HG02870 (cell line): ENCODE results near the gene NBEAL2.

Source experiments
- ATAC-seq: cut with Tn5 transposase; IDR thresholded peaks from one replicate; pipeline ENCODE4 v1.9.1; 2021; ENCODE audit warnings: mild to moderate bottlenecking, moderate library complexity; ENCODE audit not compliant: unreplicated experiment

NBEAL2 gene

GRCh38 chr3:46984591-46985459, 5.4 kb downstream of the NBEAL2 start:
- no peak for ATAC-seq

GRCh38 chr3:46985588-46985987, 6.1 kb downstream of the NBEAL2 start:
- no peak for ATAC-seq

- ATAC-seq, result no peak
These were observed 6.7 kb downstream of the NBEAL2 start for GRCh38 chr3:46986055-46986730.

GRCh38 chr3:46986782-46987310, 7.4 kb downstream of the NBEAL2 start:
- ATAC-seq, result no peak

DNA sequence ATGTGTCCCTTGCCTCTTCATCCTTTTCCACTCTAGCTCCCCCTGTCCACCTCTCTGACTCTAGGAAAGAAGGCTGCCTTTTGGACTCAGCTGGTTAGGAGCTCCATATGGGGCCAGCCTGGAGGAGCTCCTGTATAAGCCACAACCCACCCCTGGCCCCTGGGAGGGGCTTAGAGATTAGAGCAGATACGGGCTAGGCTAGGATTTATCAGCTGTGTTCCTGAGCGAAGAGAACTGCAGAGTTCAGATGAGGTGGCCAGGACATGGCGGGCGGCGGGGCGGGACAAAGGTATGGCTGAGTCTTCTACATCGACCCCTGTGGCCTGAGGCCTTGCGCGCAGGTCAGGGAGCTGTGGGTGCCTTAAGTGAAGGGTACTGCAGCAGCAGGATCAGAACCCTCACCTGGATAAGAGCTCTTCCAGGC, 7.9 kb downstream of the NBEAL2 start:
- no peak for ATAC-seq

DNA sequence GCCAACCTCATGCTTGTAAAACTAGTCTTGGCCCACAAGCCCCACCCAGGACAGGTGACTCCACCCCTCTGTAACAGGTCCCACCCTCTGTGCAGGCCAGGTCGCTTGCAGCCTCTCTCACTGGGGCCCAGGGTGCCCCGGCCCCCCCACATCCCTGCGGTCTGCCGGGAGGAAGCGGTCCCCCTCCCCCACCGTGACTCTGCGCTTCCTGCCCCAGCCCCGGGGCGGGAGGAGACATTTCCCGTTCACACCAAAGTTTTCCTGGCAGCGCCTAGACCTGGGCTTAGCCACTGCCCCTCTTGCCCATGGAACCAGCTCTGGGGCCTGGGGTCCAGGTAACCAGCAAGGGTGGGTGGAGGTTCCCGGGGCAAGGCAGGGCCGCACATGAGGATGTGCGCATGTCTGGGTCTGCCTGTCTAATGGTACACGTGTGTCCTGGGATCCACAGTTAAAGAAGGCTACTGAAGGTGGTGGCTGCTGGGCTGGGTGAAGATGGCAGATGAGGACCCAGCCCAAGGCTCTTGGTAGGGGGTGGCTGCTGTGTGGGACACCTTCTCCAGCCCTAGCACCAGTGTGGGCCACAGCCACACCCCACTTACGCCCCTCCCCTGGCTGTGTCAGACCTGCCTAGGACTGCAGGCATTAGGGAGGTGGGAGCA, 8.4 kb downstream of the NBEAL2 start:
- peak; percentile 57 for ATAC-seq

DNA sequence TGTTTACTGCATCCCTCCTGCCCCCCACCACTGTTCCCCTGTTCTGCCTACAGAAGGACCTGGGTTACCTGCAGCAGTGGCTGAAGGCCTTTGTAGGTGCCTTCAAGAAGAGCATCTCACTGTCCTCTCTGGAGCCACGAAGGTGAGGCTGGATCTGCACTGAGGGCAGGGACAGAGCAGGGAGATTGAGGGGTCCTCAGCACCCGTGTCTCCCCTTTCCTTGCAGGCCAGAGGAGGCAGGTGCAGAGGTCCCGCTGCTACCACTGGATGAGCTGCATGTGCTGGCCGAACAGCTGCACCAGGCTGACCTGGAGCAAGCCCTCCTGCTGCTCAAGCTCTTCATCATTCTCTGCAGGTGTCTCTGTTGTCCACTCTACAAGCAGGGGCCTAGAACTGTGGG, 9.2 kb downstream of the NBEAL2 start:
- no peak for ATAC-seq

- ATAC-seq, result no peak
These were observed 9.8 kb downstream of the NBEAL2 start for GRCh38 chr3:46989146-46989810.

DNA sequence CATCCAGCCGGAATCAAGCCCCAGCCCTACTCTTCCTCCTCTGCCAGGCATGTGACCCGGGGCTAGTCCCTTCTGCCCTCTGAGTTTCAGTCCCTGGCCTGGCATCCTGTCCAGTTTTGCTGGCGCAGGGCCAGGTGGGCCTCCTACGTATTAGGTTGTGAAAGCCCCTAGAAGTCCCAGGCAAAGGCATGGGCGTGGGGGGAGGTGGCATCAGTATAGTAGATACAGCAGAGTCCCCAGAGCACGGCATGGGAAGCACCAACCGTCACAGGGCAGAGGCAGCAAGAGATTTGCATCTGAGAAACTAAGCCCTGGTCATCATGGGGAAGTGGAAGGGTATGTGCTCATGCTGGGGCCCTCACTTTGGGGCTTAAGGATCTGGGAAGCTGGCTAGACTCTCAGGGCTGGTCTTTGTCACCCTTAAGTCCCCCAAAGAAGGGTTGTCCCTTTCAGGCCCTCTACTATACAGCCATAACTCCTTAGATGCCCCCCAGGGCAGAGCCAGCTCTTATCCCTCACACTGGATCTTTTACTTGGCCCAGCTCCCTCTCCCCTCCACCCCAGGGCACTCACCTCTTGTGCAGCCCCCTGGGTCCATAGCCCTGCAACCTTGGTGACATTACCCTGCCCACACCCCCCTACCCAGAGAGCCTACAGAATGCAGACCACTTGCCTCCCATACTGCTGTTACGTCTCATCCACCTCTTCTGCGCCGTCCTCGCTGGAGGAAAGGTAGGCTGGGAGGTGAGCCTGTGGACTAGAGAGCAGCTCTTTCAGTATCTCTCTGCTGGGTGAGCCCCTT, 11.3 kb downstream of the NBEAL2 start:
- no peak for ATAC-seq

DNA sequence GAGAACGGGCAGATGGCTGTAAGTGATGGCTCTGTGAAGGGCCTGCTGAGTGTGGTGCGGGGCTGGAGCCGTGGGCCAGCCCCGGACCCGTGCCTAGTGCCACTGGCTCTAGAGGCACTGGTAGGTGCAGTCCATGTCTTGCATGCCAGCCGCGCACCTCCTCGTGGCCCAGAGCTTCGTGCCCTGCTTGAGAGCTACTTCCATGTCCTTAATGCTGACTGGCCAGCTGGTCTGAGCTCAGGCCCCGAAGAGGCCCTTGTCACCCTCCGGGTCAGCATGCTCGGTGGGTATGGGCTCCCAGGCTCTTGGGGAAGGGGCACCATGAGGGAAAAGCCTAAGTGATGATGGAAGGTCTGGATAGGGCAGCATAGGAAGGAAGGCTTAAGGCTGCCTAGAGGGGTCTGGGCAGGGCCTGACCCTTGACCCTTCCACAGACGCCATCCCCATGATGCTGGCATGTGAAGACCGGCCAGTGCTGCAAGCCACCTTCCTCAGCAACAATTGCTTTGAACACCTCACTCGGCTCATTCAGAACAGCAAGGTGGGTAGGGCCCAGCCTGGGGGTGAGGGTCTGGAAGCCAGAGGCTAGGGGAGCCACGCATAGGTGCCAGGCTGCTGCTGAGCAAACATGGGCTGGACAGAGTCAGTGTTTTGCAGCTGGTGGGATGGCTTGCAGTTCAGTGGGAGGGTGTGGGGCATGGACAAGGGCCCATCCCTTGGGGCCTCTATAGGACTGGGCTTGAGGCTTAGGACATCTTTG, 12.1 kb downstream of the NBEAL2 start:
- ATAC-seq, result no peak

DNA sequence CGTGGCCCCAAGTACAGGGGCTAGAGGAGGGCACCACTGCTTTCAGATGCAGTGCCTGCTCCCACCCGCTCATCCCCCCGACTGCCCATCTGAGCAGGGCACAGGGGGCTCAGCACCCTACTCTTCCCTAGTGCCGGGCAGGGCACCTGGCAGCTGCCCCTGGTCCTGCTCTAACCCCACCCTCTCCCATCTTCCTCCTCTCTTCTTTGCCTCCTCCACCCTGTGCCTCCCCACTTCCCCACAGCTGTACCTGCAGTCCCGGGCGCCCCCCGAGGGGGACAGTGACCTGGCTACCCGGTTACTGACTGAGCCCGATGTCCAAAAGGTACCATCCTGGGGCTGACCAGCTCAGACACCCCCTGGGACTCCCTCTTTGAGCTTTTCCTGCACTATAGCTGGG, 12.8 kb downstream of the NBEAL2 start:
- no peak for ATAC-seq

DNA sequence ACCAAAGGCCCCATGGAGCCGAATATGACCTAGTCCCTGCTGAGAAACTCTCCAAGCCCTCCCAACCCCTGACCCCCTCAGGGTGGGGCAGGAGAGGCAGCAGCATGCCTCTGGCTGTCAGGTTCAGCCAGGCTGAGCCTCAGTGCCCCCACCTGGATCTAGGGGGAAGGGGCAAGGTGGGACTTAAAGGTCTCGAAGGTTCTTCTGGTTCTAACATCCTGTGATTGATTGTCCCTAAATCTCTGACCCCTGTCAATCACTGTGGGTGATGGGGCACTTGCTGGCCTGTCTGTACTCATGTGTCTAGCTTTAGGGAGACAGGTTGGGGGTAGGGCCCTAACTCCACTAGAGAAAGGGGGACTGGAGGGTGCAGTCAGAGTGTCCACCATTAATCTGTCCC, 13.8 kb downstream of the NBEAL2 start:
- ATAC-seq, result no peak

- ATAC-seq, result no peak
These were observed 14.5 kb downstream of the NBEAL2 start for GRCh38 chr3:46993986-46994385.

DNA sequence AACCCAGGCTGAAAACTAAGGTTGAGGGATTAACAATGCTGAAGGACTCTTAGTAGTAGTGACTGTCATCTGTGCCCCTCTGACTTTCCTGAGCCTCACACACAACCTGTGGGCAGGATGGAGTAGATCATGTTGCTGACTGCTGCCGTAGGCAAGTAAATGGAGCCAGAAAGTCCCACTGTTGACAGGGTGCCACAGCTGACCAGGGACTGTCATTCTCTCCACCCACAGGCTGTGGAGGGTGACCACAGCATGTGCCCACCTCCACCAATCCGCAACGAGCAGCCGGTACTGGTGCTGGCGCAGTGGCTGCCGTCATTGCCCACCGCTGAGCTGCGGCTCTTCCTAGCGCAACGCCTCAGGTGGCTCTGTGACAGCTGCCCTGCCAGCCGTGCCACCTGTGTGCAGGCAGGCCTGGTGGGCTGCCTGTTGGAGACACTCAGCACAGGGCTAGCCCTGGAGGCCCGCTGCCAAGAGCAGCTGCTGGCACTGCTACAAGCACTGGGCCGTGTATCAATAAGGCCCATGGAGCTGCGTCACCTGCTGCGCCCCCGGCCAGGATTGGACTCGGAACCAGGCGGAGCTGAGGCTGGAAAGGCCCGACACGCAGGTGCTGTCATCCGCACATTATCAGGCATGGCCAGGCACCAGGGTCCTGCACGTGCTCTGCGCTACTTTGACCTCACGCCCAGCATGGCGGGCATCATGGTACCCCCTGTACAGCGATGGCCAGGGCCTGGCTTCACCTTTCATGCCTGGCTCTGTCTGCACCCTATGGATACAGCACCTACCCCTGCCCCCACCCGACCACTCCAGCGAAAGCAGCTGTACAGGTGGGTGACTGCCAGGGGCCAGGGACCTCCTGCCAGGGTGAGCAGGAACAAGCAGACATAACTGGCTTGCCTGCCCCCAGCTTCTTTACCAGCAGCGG, 15.6 kb downstream of the NBEAL2 start:
- ATAC-seq, result no peak

DNA sequence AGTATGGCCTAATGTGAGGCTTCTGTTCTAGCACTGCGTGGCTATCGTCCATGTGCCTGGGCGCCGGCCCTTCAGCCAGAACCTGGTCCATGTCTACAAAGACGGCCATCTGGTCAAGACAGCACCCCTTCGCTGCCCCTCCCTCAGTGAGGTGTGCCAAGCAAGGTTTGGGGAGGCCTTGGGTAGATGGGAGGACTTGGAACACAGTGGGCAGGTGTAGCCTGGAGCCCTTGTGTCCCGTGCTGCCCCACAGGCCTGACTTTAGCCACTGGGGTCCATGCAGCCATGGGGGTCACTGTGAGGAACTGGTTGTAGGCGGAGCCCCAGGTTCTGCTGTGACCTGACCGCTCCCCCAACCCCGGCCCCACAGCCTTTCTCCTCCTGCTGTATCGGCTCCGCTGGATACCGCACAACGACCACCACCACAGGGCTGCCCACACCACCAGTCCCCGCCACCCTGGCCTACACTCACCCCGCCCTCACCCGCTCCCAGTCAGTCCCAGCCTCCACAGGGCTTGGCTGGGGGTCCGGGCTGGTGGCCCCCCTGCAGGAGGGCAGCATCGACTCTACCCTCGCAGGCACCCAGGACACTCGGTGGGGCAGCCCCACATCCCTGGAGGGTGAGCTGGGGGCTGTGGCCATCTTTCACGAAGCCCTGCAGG, 16.6 kb downstream of the NBEAL2 start:
- ATAC-seq, result no peak

DNA sequence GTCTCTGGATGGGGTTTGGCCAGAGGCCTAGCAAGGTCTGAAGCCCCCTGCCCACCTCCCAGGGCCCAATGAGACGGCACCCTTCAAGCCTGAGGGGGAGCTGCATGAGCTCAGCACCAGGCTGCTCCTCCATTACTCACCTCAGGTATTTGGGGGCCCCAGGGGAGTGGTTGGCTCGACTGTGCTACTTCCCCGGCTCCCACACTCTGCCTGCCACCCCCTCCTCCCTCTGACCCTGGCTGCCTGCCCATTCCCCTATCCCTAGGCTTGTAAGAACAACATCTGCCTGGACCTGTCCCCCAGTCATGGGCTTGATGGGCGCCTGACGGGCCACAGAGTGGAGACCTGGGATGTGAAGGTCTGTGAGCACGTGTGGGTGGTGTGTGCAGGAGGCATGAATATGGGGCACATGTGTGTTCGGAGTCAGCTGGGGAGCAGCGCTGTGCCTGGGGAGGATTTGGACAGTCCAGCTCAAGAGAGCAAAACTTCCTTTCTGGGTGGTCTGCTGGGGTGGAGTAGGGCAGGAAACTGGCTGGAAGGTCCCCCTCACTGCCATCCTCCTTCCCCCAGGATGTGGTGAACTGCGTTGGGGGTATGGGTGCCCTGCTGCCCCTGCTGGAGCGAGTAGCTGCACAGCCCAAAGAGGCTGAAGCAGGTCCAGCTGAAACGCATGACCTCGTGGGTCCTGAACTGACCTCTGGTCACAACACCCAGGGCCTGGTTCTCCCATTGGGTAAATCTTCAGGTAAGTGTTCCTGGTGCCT, 17.4 kb downstream of the NBEAL2 start:
- no peak for ATAC-seq

GRCh38 chr3:46997453-46998091, 18.1 kb downstream of the NBEAL2 start:
- no peak for ATAC-seq
